GM18507 (cell line): ENCODE data around the gene ENAM.
A peak's percentile ranks its signal among the peaks of the same experiment; 100 is the strongest.

Experiments used
- DNase-seq: peaks from one replicate; pipeline ENCODE4 v3.0.0; 2011; ENCODE audit warnings: low read depth; ENCODE audit not compliant: insufficient read length; ENCODE audit errors: extremely low spot score
- FAIRE-seq: peaks from 2 replicates; lab custom pipeline; 2011; peaks lifted over from hg19 to GRCh38; lab: Jason Lieb, UNC

The ENAM gene, protein sequence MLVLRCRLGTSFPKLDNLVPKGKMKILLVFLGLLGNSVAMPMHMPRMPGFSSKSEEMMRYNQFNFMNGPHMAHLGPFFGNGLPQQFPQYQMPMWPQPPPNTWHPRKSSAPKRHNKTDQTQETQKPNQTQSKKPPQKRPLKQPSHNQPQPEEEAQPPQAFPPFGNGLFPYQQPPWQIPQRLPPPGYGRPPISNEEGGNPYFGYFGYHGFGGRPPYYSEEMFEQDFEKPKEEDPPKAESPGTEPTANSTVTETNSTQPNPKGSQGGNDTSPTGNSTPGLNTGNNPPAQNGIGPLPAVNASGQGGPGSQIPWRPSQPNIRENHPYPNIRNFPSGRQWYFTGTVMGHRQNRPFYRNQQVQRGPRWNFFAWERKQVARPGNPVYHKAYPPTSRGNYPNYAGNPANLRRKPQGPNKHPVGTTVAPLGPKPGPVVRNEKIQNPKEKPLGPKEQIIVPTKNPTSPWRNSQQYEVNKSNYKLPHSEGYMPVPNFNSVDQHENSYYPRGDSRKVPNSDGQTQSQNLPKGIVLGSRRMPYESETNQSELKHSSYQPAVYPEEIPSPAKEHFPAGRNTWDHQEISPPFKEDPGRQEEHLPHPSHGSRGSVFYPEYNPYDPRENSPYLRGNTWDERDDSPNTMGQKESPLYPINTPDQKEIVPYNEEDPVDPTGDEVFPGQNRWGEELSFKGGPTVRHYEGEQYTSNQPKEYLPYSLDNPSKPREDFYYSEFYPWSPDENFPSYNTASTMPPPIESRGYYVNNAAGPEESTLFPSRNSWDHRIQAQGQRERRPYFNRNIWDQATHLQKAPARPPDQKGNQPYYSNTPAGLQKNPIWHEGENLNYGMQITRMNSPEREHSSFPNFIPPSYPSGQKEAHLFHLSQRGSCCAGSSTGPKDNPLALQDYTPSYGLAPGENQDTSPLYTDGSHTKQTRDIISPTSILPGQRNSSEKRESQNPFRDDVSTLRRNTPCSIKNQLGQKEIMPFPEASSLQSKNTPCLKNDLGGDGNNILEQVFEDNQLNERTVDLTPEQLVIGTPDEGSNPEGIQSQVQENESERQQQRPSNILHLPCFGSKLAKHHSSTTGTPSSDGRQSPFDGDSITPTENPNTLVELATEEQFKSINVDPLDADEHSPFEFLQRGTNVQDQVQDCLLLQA

DNA sequence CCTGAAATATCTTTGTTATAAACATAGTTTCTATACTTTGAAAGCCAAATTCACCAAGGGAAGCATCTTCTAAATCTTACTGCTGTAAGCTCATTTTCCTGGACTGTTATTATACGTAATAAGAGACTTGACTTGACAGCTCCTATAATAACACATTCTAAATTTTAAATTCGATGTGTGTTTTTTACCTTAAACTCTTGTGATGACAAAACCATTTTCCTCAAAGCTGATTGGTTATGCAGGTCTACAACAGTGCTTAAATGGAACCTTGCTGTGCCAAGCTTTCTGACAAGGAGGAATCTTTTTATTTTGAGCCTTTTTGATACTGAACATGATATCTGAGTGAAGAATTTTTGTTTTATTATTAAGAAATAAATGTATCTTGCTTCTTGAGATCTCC, at the start of gene ENAM:
TSS of gene ENAM (plus strand) at position 301 of the 400 bp plus-strand sequence. CDS start 757 bp downstream, outside the sequence.
- DNase-seq (no peak), FAIRE-seq (no peak)

DNA sequence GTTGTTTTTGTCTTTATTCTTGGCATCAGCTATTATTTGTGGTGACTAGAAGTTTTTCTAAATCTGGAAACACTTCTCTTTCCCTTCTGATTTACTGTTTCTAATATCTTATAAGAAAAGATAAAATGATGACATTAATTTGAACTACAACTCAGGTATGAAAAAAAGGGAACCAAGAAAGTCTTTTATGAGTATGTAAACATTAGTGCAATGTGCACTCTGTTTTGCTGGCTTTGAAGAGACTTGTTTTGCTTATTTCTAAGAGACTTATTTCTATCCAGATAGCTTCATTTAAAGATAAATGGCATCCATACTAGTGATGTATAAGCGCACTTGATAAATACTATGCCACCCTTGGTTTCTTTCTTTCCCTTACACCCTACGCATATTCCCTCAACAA, 46.6 kb upstream of the ENAM start:
- DNase-seq (no peak), FAIRE-seq (no peak)

DNA sequence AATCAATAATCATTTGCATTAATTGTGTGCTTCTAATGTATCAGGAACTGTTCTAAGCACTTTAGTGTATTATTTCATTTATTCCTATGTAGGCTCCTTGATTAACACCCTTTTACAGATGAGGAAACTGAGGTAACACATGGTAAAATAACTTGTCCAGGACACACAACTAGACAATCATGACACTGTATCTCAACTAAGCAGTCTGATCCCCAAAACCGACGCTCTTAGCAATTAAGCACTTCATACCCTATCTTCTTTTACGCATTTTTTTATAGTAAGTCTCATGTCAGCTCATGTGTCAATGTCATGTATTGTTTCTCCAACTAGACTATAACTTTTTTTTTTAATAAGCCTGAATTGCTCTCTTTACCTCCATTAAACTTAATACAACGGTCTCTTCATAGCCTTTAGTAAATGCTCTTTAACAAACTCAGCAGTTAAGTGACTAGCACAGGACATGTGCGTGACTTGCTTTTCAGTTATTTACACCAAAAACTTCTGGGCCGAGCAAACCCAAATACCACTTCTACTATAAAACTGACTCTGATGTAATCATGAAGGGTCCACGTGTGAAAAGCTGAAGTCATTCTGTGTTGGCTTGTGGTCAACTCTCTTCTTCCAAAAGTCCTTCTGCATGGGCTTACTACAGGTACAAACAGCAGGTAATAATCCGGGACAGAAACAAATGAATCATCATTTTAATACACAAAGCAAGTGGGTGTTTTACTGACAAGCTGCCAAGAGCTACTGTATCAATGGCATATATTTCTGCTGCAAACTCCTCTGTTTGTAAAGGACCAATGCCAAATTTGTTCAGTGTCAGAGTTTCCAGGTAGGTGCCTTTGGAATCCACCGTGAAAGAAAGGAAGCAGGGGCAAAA, 44.4 kb upstream of the ENAM start:
- no peak for FAIRE-seq
- DNase-seq, result no peak

DNA sequence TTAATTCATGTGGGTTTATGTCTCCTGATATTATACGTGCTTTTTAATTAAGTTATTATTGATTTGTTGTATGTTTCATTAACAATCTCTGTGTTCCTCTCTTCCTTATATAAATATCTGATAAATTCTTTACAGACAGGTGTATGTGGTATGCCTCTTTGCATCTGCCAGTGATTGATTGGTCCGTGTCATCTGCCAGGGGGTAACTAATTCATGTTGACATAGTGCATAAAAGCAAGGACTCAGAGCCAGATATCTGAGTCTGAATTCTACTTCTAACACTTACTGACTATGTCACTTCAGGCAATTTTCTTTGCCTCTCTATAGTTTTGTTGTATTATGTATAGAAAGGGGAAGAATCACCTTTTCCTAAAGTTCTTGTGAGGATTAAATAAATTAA, 41.7 kb upstream of the ENAM start:
- no peak for FAIRE-seq

DNA sequence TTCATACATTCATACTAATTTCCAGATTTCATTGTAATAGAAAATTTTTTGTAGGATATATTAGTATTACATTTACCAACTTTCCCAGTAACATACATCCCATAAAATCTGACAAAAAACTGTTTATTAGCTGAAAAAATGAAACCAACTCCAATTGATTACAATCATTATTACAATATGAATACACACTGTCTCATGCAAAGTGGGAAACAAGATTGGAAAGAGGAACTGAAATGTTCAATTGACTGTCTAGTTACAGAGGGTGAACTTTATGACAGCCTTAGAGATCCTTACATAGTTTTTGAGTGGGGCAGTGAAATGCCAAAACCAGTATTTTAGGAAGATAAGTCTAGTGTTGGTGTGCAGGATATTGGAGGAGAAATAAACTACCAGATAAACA, 38.8 kb upstream of the ENAM start:
- DNase-seq (no peak), FAIRE-seq (peak; percentile 26)

More for the DNA sequence above, 41.7 kb upstream of the ENAM start:
- no peak for DNase-seq

DNA sequence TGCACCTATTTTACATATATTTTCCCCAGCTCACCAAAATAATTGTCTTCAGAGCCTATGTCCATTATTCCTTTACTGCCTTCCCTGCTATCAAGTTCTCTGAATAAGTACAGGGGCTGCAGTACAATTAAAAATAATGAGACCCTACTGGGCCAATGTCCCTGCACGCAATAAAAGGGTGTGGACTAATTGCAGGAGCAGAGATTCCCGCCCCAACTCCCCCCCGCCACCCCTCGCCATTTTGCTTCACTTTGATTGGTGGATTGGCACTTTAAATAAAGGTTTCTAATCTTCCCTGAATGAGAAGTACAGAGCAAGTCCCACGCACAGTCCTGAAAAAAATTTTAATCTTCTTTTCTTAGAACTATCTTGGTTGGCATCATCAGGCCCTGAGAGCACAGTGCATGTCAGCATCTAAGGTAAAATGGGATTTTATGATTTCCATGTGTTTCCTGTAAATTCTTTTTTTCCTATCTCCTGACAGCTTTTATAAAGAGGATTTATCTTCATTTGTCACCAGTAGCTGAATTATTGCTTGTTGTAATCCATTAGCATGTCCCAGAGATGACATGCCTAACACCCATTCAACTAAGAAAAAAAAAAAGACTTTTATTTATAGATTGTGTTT, 36.5 kb upstream of the ENAM start, which contains the start of gene AMBN:
TSS of gene AMBN (plus strand) at position 302 of the 628 bp plus-strand sequence. CDS start at position 405, 103 bp downstream.
- no peak for DNase-seq
- no peak for FAIRE-seq

DNA sequence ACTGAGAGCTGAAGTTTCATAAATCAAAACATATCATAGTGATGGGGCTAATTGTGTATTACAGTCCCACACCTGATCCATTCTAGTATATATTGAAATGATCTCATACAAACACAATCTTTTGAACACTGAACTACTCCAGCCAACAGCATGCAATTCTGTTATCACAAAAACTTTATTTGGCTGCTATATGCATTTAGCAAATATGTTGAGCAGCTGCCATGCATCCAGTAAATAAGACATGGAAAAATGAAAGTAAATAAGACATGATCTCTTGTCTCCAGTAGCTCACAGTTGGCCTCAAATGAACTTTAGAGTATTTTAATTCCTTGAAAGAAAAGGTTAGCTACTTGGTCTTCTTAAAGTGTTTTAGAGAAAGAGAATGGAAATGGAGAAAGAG, 34.3 kb upstream of the ENAM start:
- FAIRE-seq, result no peak
- DNase-seq, result no peak

DNA sequence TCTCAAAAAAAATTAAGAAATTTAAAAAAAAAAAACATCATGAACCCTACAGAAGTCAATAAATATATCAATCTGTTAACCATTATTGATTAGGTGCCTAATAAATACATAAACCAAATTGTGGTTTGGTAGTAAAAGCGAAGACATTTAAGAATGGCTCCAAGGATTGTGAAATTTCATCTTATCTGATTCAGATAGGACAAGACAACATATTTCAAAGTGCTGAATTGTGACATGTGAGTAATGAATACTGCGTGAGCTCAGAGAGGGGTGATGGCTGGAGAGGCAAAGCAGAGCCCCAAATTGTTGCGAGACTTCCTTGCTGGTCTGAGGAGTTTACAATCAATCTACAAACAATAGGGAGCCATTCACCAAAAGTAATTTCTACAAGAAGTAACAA, 28.2 kb upstream of the ENAM start:
- FAIRE-seq, result no peak
- no peak for DNase-seq

DNA sequence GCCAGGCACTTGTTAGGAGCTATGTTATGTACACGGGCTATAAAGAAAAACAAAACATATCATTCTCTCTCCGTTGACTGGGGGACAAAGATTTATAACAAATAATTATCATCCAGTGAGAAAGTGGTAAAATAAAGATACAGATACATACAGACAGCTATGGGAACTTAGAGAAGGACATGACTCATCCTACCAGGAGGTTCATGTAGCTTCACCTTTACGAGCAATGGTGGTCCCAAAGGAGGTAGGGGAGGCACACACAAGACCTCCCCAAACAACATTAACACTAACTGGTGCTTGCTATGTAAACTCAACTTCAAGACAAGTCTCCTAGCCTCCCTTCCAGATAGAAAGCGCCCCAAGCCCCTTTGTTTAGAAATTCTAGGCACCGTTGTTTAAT, 27.6 kb upstream of the ENAM start:
- FAIRE-seq, result no peak
- DNase-seq, result no peak

DNA sequence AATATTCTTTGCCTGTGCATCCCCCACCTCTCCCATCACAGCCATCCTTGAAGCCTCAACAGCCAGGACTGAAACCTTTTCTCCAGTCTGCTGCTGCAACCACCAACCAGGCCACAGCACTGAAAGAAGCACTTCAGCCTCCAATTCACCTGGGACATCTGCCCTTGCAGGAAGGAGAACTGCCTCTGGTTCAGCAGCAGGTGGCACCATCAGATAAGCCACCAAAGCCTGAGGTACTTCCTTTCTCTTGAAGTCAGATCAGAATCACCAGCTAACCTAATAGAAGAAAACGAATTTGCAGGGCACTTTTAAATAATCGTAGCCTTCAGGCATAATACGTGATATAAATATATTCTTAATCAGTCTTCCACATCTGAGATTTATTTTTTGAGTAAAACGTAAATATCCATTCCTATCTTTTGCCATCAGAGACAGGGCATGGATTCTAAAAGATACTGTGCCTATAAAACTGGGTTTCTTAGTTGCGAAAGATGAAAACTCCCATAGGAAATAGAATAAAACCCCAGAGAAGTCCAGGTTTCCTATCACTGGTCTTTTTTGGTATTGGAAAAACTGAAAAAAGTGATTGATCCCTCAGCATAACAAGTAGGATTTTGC, 27.0 kb upstream of the ENAM start:
- DNase-seq (peak; percentile 28), FAIRE-seq (peak; percentile 91)

DNA sequence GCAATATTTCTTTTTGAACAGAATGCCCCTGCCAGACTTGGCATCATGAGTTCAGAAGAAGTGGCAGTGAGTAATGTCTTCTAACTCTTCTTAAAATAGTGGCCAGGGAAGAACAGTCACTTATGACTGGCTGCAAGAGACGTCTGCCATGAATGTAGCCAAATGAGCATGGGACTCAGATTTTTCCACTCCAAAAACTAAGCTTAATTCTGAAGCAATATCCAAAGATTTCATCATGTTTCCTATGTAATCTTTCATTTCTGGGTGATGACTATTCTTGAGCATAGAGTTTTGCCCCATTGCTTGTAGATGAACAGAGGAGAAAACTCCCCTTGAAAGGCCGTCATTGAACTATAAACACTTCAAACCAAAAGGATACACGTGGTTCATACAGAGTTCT, 24.7 kb upstream of the ENAM start:
- no peak for FAIRE-seq
- no peak for DNase-seq

DNA sequence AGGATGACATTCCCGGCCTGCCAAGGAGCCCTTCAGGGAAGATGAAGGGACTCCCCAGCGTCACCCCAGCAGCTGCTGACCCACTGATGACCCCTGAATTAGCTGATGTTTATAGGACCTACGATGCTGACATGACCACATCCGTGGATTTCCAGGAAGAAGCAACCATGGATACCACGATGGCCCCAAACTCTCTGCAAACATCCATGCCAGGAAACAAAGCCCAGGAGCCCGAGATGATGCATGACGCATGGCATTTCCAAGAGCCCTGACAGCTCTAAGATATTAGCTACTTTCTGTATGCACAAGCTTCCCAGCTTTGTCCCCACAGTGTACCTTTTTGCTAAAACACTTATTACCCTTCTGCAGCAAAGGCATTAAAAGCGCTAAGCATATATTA, 22.1 kb upstream of the ENAM start:
- DNase-seq, result no peak
- no peak for FAIRE-seq

DNA sequence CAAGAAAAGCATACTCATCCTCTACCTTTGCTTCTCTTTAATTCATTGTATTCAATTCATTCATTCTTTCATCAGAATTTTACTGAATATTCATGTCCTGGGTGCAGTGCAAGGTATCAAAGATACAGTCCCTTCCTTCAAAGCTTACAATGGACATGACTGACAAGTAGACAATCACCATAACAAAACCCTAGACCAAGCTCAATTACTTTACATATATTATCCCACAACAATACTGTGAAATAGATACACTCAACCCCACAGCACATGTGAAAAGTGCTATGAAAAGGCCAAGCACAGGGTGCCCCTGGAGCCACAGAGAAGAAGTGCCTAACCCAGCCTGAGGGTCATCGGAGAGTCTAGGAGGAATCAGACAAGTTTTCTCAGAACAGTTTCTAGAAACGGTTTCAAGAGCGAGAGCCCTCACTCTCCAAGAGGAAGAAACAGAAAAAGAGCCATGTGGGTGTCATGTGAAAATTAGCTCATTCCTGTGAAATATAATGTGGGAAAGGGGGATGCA, 21.1 kb upstream of the ENAM start:
- DNase-seq, result no peak
- FAIRE-seq, result no peak

DNA sequence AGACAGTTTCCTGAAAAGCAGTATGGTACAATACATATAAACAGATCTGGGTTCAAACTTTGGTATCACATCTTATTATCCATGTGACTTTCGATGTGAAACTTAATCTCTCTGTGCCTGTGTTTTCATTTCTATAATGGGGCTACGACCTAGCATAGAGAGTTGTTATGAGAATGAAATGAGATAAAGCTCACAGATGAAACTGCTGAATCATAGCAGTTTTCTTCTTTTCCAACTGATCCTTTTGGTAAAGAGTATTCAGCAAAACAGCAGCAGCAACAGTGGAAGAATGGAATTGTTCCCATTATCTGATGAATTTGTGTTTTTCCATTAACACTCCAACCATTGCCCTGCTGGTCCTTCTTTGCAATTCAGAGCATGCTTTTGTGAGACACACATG, 20.2 kb upstream of the ENAM start:
- FAIRE-seq (no peak), DNase-seq (no peak)

DNA sequence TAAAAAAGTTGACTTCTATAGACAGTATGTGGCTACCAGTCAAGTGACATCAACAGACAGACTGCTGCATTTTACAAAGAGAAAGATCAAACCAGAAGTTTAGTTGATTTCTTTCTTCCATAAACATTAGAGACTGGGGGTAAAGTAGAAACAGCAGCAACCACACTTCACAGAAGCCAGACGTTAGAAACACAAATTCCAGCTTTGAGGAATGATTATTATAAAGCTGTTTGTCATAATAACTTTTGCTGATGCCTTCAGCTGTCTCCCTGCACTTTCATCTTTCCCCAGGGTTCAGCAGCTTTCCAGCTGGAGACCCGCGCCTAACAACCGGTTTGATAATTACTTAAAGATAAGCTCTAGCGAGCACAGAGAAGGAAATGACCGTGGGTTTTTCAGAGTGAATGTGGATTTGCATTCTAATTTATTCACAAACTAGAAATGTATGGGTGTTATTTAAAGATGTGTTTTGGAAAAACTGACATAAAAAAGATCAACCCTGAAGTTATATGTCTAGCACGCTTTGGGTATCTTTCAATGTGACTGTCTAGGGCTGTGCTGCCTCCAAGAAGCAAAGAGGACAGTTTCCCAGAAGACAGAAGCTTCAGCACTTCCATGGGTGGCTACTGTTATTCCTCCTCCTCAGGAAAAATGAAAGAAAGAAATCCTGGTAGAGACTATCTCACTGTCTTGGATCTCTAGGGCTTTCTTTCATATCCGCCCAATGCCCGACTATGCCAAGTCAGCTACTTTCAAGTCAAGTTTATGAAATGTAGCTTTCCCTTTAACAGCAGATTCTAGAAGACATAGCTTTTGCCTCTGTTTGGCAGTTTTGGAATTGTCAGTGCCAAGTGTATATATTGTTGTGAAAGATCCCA, 15.0 kb upstream of the ENAM start:
- no peak for DNase-seq

DNA sequence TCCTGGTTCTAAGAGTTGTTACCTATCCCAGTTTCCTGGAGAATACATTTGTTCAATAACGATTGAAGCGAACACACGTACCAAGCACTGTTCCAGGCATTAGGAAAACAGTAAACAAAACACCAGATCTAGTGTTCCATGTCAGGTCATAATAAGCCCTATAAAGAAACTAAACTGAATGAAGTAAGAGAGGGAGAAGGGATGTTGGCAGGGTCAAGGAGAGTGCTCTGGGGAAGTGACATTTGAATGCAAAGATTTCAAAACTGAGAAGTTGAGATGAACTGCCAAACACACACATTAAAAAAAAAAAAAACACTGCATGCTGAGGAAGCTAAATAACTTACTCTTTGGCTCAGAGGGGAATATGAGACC, 14.4 kb upstream of the ENAM start:
- no peak for FAIRE-seq

More for the DNA sequence above, 15.0 kb upstream of the ENAM start:
- peak; percentile 71 for FAIRE-seq

DNA sequence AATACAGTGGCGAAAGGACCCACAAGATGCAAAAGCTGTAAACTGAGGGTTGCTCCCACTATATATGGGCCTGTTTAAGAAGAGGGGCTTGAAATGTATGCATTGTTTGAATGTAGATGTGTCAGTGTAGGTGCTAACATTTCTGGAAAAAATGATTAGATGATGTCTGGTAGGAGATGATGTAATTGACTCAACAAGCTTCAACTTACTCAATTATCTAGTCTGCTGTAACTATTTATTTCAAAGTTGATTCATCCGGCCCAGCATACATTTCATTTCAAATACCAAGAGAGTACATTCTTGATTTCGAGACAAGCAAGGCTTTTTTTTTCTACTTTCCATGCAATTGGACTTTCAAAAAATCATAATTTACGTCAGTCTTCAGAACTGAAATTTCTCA, 9.3 kb upstream of the ENAM start:
- FAIRE-seq (no peak), DNase-seq (no peak)

More for the DNA sequence above, 14.4 kb upstream of the ENAM start:
- no peak for DNase-seq
